ENCODE data around the gene APOE. TPM values are rescaled to one million over a fixed set of nuclear protein-coding genes. Genes with fewer than 3 reads are reported as not detected.
"Not testable (repeated sequence)": the region's sequence is repeated elsewhere in the genome, so short reads cannot be mapped to it uniquely, and the experiment has no call there.

Gene APOE
- total RNA-seq, 1 donor from 2014 or later, result 285 TPM

- TF ChIP-seq CTCF (IDR thresholded peaks at IDR 0.05; ENCODE audit: unreplicated experiment), result no peak
- Mint-ChIP-seq H3K36me3 (no peaks in the 10 kb centered on the region), H3K27me3 (ENCODE audit: low read depth) (peaks cover 9% of the 10 kb centered on the region), H3K4me3 (no peak overlapping the region), H3K4me1 (peaks cover 6% of the 10 kb centered on the region), H3K9me3 (no peaks in the 10 kb centered on the region), H3K27ac (peak overlapping the region; percentile 56)
- DNase-seq (ENCODE audit: low spot score in 2 of 2, unreplicated experiment in 2 of 2), result no peak
Observed at GRCh38 chr19:44925114-44925891, 19.7 kb downstream of the APOE start.

DNA sequence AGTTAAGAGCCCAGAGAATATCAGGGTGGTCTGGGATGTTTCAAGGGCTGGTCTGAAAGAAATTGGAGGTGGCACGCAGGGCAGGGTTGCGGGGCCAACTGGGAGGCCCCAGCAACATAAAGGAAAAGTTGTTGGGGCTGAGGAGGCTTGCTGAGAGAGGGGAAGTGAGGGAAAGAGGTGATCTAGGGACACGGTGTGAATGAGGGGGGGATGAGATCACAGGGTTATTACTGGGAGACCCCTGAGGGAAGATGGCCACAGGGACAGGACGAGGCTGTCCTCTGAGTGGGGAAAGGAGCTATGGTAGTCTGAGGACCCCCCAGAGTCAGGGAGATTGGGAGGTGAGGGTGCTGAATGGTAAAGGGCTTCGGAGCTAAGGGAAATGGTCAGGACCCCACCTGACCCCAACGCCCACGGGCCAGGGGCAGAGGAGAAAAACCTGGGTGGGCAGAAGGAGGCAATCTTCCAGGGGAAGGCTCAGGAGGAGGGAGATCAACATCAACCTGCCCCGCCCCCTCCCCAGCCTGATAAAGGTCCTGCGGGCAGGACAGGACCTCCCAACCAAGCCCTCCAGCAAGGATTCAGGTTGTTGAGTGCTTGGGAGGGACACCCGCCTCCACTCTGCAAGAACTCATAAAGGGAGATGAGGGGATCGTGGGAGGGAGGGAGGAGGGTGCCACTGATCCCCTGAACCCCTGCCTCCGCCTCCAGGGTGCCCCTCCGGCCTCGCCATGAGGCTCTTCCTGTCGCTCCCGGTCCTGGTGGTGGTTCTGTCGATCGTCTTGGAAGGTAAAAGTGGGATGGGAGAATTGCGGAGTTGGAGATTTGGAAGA is 20.9 kb downstream of the APOE start:
- H3K27me3 Mint-ChIP-seq (ENCODE audit: low read depth); DNase-seq (ENCODE audit: low spot score in 2 of 2, unreplicated experiment in 2 of 2); H3K36me3 Mint-ChIP-seq; H3K9me3 Mint-ChIP-seq; H3K4me1 Mint-ChIP-seq: not testable (repeated sequence)
- Mint-ChIP-seq H3K4me3 (peak overlapping the region; percentile 64), H3K27ac (peak overlapping the region; percentile 64)

- no peaks in the 10 kb centered on the region for H3K36me3 Mint-ChIP-seq
- H3K4me1 Mint-ChIP-seq, result peaks cover 6% of the 10 kb centered on the region
- no peak for DNase-seq (ENCODE audit: low spot score in 2 of 2, unreplicated experiment in 2 of 2)
- no peak overlapping the region for H3K27ac Mint-ChIP-seq
- no peak overlapping the region for H3K4me3 Mint-ChIP-seq
- no peak for TF ChIP-seq CTCF (IDR thresholded peaks at IDR 0.05; ENCODE audit: unreplicated experiment)
- H3K27me3 Mint-ChIP-seq (ENCODE audit: low read depth), result peaks cover 9% of the 10 kb centered on the region
- no peaks in the 10 kb centered on the region for H3K9me3 Mint-ChIP-seq
Observed at GRCh38 chr19:44927746-44928145, 22.1 kb downstream of the APOE start.

GRCh38 chr19:44930088-44930487 is 24.5 kb downstream of the APOE start:
- peaks cover 9% of the 10 kb centered on the region for H3K27me3 Mint-ChIP-seq (ENCODE audit: low read depth)
- H3K4me3 Mint-ChIP-seq, result no peak overlapping the region
- TF ChIP-seq CTCF (IDR thresholded peaks at IDR 0.05; ENCODE audit: unreplicated experiment), result no peak
- DNase-seq (ENCODE audit: low spot score in 2 of 2, unreplicated experiment in 2 of 2), result no peak
- peaks cover 6% of the 10 kb centered on the region for H3K4me1 Mint-ChIP-seq
- no peaks in the 10 kb centered on the region for H3K36me3 Mint-ChIP-seq
- H3K27ac Mint-ChIP-seq, result no peak overlapping the region
- no peaks in the 10 kb centered on the region for H3K9me3 Mint-ChIP-seq

DNA sequence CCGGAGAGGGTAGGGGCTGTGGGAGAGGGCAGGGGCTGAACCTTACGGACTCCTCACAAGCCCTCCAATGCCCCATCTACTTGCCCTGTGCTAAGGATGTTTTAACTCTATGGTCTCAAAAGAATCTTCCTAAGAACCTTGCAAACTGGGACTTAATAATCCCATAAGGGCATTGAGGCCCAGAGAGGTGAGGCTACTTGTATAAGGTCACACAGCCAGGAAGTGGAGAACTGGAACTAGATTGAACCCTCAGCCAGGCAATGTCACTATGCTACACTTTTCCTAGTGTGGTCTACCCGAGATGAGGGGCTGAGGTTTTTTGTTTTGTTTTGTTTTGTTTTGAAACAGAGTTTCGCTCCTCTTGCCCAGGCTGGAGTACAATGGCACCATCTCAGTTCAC is 25.9 kb downstream of the APOE start:
- H3K9me3 Mint-ChIP-seq, result no peaks in the 10 kb centered on the region
- no peak overlapping the region for H3K4me3 Mint-ChIP-seq
- TF ChIP-seq CTCF (IDR thresholded peaks at IDR 0.05; ENCODE audit: unreplicated experiment), result no peak
- peaks cover 5% of the 10 kb centered on the region for H3K4me1 Mint-ChIP-seq
- peaks cover 3% of the 10 kb centered on the region for H3K27me3 Mint-ChIP-seq (ENCODE audit: low read depth)
- H3K36me3 Mint-ChIP-seq, result no peaks in the 10 kb centered on the region
- H3K27ac Mint-ChIP-seq, result no peak overlapping the region
- no peak for DNase-seq (ENCODE audit: low spot score in 2 of 2, unreplicated experiment in 2 of 2)

DNA sequence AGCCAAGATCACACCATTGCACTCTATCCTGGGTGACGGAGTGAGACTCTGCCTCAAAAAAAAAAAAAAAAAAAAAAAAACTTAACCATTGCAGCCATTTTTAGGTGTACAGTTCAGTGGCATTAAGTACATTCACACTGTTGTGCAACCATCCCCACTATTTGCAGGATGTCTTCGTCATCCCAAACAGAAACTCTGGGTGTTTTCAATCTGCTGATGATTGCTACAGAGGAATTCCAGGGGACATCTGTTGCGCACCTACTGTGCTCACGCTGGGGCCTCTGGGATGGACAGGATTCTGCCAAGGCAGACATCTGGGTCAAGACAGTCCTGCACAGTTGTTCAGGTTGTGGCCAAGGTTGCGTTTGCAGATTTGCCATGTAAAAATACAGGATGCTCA is 34.1 kb downstream of the APOE start:
- Mint-ChIP-seq H3K27ac (no peak overlapping the region), H3K4me3 (no peak overlapping the region), H3K36me3 (no peaks in the 10 kb centered on the region), H3K4me1 (no peaks in the 10 kb centered on the region), H3K27me3 (ENCODE audit: low read depth) (no peaks in the 10 kb centered on the region), H3K9me3 (no peaks in the 10 kb centered on the region)
- no peak for TF ChIP-seq CTCF (IDR thresholded peaks at IDR 0.05; ENCODE audit: unreplicated experiment)
- DNase-seq (ENCODE audit: low spot score in 2 of 2, unreplicated experiment in 2 of 2), result no peak

Data from mesothelial cell of epicardium (in vitro differentiated cells).